ENCODE data around the gene BANF2. TPM values are rescaled to one million over a fixed set of nuclear protein-coding genes. Genes with fewer than 3 reads are reported as not detected.
"Not testable (repeated sequence)": the region's sequence is repeated elsewhere in the genome, so short reads cannot be mapped to it uniquely, and the experiment has no call there.

Gene BANF2
- total and polyA plus RNA-seq, 2 experiments from 2014 or later = not detected

GRCh38 chr20:17704589-17705317, 5.0 kb downstream of the BANF2 start:
- 79 to 82% methylated on average over 5 of the region's 5 CpGs for WGBS, 2 experiments (ENCODE audit: low coverage in 1 of 2, low lambda C conversion rate in 2 of 2, missing lambda C conversion rate in 2 of 2)

GRCh38 chr20:17705916-17706315, 6.2 kb downstream of the BANF2 start:
- no peaks in the 10 kb centered on the region for H3K4me1 ChIP-seq (ENCODE audit: insufficient read depth)
- TF ChIP-seq EZH2 (IDR thresholded peaks at IDR 0.05; ENCODE audit: insufficient read depth, poor library complexity, severe bottlenecking) (no peak), EZH2phosphoT487 (IDR thresholded peaks at IDR 0.05; ENCODE audit: insufficient read depth, low read depth) (no peak)
- no peak overlapping the region for H3K4me3 ChIP-seq
- no peaks in the 10 kb centered on the region for H3K9me2 ChIP-seq (ENCODE audit: insufficient read depth)
- no peak overlapping the region for H3K4me2 ChIP-seq (ENCODE audit: unreplicated experiment)
- 81 to 88% methylated on average over 4 of the region's 4 CpGs for WGBS, 2 experiments (ENCODE audit: low coverage in 1 of 2, low lambda C conversion rate in 2 of 2, missing lambda C conversion rate in 2 of 2)
- no peaks in the 10 kb centered on the region for H3K79me2 ChIP-seq (ENCODE audit: insufficient read depth)
- in situ Hi-C loops (cut with MboI) = no loop called here
- H2AFZ ChIP-seq = no peak overlapping the region
- H3K27ac ChIP-seq = no peak overlapping the region
- DNase-seq = no peak
- no peaks in the 10 kb centered on the region for H4K20me1 ChIP-seq (ENCODE audit: insufficient read depth)
- H3K27me3 ChIP-seq (replicated peaks; ENCODE audit: insufficient read depth) = no peaks in the 10 kb centered on the region
- no peaks in the 10 kb centered on the region for H3F3A ChIP-seq (ENCODE audit: insufficient read depth)
- no peaks in the 10 kb centered on the region for H3K9me3 ChIP-seq (ENCODE audit: low read depth)
- no peak overlapping the region for H3K9ac ChIP-seq
- H3K36me3 ChIP-seq (ENCODE audit: low read depth) = no peaks in the 10 kb centered on the region

More at GRCh38 chr20:17704589-17705317, 5.0 kb downstream of the BANF2 start:
- Histone ChIP-seq H3F3A (ENCODE audit: insufficient read depth) (no peaks in the 10 kb centered on the region), H3K9me3 (ENCODE audit: low read depth) (no peaks in the 10 kb centered on the region), H4K20me1 (ENCODE audit: insufficient read depth) (no peaks in the 10 kb centered on the region), H2AFZ (no peak overlapping the region), H3K36me3 (ENCODE audit: low read depth) (no peaks in the 10 kb centered on the region), H3K27ac (no peak overlapping the region), H3K27me3 (replicated peaks; ENCODE audit: insufficient read depth) (no peaks in the 10 kb centered on the region), H3K9me2 (ENCODE audit: insufficient read depth) (no peaks in the 10 kb centered on the region), H3K4me1 (ENCODE audit: insufficient read depth) (no peaks in the 10 kb centered on the region), H3K79me2 (ENCODE audit: insufficient read depth) (no peaks in the 10 kb centered on the region), H3K4me2 (ENCODE audit: unreplicated experiment) (no peak overlapping the region), H3K9ac (no peak overlapping the region), H3K4me3 (no peak overlapping the region)
- in situ Hi-C loops (cut with MboI) = no loop called here
- TF ChIP-seq EZH2phosphoT487 (IDR thresholded peaks at IDR 0.05; ENCODE audit: insufficient read depth, low read depth) = no peak
- no peak for TF ChIP-seq EZH2 (IDR thresholded peaks at IDR 0.05; ENCODE audit: insufficient read depth, poor library complexity, severe bottlenecking)
- DNase-seq = no peak

GRCh38 chr20:17706632-17707031, 6.9 kb downstream of the BANF2 start:
- Histone ChIP-seq H3K9me3 (ENCODE audit: low read depth) (no peaks in the 10 kb centered on the region), H3K27me3 (replicated peaks; ENCODE audit: insufficient read depth) (no peaks in the 10 kb centered on the region), H3K4me2 (ENCODE audit: unreplicated experiment) (no peak overlapping the region), H3K9ac (no peak overlapping the region), H3K4me3 (no peak overlapping the region), H3F3A (ENCODE audit: insufficient read depth) (no peaks in the 10 kb centered on the region), H3K79me2 (ENCODE audit: insufficient read depth) (no peaks in the 10 kb centered on the region), H2AFZ (no peak overlapping the region), H3K27ac (no peak overlapping the region), H3K9me2 (ENCODE audit: insufficient read depth) (no peaks in the 10 kb centered on the region), H3K36me3 (ENCODE audit: low read depth) (no peaks in the 10 kb centered on the region), H3K4me1 (ENCODE audit: insufficient read depth) (no peaks in the 10 kb centered on the region), H4K20me1 (ENCODE audit: insufficient read depth) (no peaks in the 10 kb centered on the region)
- in situ Hi-C loops (cut with MboI) = no loop called here
- DNase-seq = no peak
- TF ChIP-seq EZH2 (IDR thresholded peaks at IDR 0.05; ENCODE audit: insufficient read depth, poor library complexity, severe bottlenecking) (no peak), EZH2phosphoT487 (IDR thresholded peaks at IDR 0.05; ENCODE audit: insufficient read depth, low read depth) (no peak)
- WGBS, 2 experiments (ENCODE audit: low coverage in 1 of 2, low lambda C conversion rate in 2 of 2, missing lambda C conversion rate in 2 of 2) = 70 to 75% methylated on average over 3 of the region's 3 CpGs

GRCh38 chr20:17707951-17708350, 8.2 kb downstream of the BANF2 start:
- WGBS, 2 experiments (ENCODE audit: low coverage in 1 of 2, low lambda C conversion rate in 2 of 2, missing lambda C conversion rate in 2 of 2) = 81 to 83% methylated on average over 3 of the region's 3 CpGs

More at GRCh38 chr20:17707951-17708350, 8.2 kb downstream of the BANF2 start:
- H2AFZ ChIP-seq; H3K4me1 ChIP-seq (ENCODE audit: insufficient read depth); H3K79me2 ChIP-seq (ENCODE audit: insufficient read depth); H3K9ac ChIP-seq; in situ Hi-C loops (cut with MboI); H4K20me1 ChIP-seq (ENCODE audit: insufficient read depth); H3K4me3 ChIP-seq; H3K27me3 ChIP-seq (replicated peaks; ENCODE audit: insufficient read depth); H3K4me2 ChIP-seq (ENCODE audit: unreplicated experiment); H3F3A ChIP-seq (ENCODE audit: insufficient read depth); H3K27ac ChIP-seq; H3K9me3 ChIP-seq (ENCODE audit: low read depth); DNase-seq; H3K36me3 ChIP-seq (ENCODE audit: low read depth); H3K9me2 ChIP-seq (ENCODE audit: insufficient read depth): not testable (repeated sequence)

Measured in GM23248 (cell line).